ENCODE measurements around the gene SCGB1D1.

GRCh38 chr11:62190011-62190410 is at the start of gene SCGB1D1:
- TF ChIP-seq CTCF (IDR thresholded peaks at IDR 0.05): no peak
- no peak for TF ChIP-seq EZH2phosphoT487 (IDR thresholded peaks at IDR 0.05)
